A673 (cell line): ENCODE data around the gene RABGGTB. TPM values are rescaled to one million over a fixed set of nuclear protein-coding genes. Genes with fewer than 3 reads are reported as not detected.

Experiments
- BruUV-seq: library from RNA; stranded (reverse); fragments of 400-500 nt; replicated peaks from 2 replicates; lab custom pipeline; 2021; lab: Mats Ljungman, UMichigan
- CTCF ChIA-PET: fragments of 300-600 bp; sonication (Branson Sonifier 250); formaldehyde crosslinking; loops from one replicate; lab custom pipeline; 2022; ENCODE audit warnings: antibody characterized with exemption; lab: Charles Lee
- POLR2A ChIA-PET: fragments of 300-600 bp; sonication (Branson Sonifier 250); formaldehyde crosslinking; loops from one replicate; lab custom pipeline; 2022; ENCODE audit warnings: antibody characterized with exemption; ENCODE audit not compliant: low non-redundant PET; lab: Charles Lee
- DNase-seq: peaks from one replicate; pipeline ENCODE4 v3.0.0-alpha.2; 2015; ENCODE audit warnings: low spot score
- H3K27ac ChIP-seq: fragments of 200-600 bp; sonication (generic); 2 replicates; pipeline ENCODE4 v1.5.1; 2016; ENCODE audit warnings: mixed run types, low read depth, mild to moderate bottlenecking, mixed read lengths, antibody characterized with exemption, low read length; ENCODE audit not compliant: poor library complexity, severe bottlenecking
- H3K27me3 ChIP-seq: fragments of 200-600 bp; sonication (generic); replicated peaks from 2 replicates; pipeline ENCODE4 v1.6.1; 2017; ENCODE audit warnings: mixed run types, low read depth, mild to moderate bottlenecking, mixed read lengths, antibody characterized with exemption, low read length; ENCODE audit not compliant: insufficient read depth, poor library complexity
- H3K36me3 ChIP-seq: fragments of 200-600 bp; sonication (generic); 2 replicates; pipeline ENCODE4 v1.6.1; 2016; ENCODE audit warnings: mixed run types, mild to moderate bottlenecking, mixed read lengths, antibody characterized with exemption, low read length; ENCODE audit not compliant: insufficient read depth, poor library complexity, severe bottlenecking
- H3K4me1 ChIP-seq: fragments of 200-600 bp; sonication (generic); 2 replicates; pipeline ENCODE4 v1.6.1; 2017; ENCODE audit warnings: mixed run types, mild to moderate bottlenecking, mixed read lengths, antibody characterized with exemption, low read length; ENCODE audit not compliant: insufficient read depth, poor library complexity, severe bottlenecking
- H3K4me3 ChIP-seq: fragments of 200-600 bp; sonication (generic); 2 replicates; pipeline ENCODE4 v1.5.1; 2016; ENCODE audit warnings: low read depth, mixed run types, mild to moderate bottlenecking, mixed read lengths, low read length; ENCODE audit not compliant: poor library complexity, severe bottlenecking
- H3K9me3 ChIP-seq: fragments of 200-600 bp; sonication (generic); 2 replicates; pipeline ENCODE4 v1.6.1; 2016; ENCODE audit warnings: mixed run types, low read depth, mild to moderate bottlenecking, mixed read lengths, antibody characterized with exemption, low read length; ENCODE audit not compliant: poor library complexity, severe bottlenecking
- EZH2 ChIP-seq: fragments of 200-600 bp; sonication (generic); IDR thresholded peaks from 2 replicates; pipeline ENCODE4 v1.6.1; 2017; ENCODE audit warnings: borderline replicate concordance, low read depth, mild to moderate bottlenecking, mixed read lengths, antibody characterized with exemption, low read length; ENCODE audit not compliant: poor library complexity, severe bottlenecking
- intact Hi-C: fragments of 100-400 bp; cut with micrococcal nuclease; formaldehyde crosslinking; loops from one replicate; pipeline ENCODE4 v1.10.0; 2022; ENCODE audit not compliant: unreplicated experiment
- total RNA-seq: library from RNA; stranded (reverse); gene quantifications from 2 replicates; pipeline ENCODE4 v1.2.3, GENCODE V29; 2021
- TF ChIP-seq, protein P1 (sequence below): fragments of 300-800, 200-600 bp; sonication (generic); conservative IDR thresholded peaks from 2 replicates; pipeline ENCODE4 v1.5.1; 2017; ENCODE audit warnings: low read depth, mild to moderate bottlenecking, antibody characterized with exemption, low read length, moderate library complexity, mixed read lengths

Gene RABGGTB
- total RNA-seq, 1 experiment from 2014 or later, result 171 TPM

DNA sequence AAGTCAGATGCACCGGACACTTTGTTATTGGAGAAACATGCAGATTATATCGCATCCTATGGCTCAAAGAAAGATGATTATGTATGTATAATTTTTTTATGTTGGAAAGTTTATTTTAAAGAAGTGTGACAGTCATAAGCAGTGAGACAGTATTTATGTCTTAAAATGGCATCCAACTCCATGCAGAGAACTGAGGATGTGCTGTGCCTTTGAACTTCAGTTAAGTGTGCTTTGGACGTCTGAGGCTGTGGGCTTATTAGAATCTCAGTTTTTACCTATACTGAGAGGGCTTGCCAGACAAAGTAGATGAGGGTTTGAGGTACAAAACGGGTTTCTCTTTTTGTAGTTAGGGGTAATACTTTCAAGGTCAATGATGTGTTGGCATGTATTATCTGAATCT, 1.5 kb downstream of the RABGGTB start:
- Histone ChIP-seq H3K9me3 (no peaks in the 10 kb centered on the region), H3K36me3 (peaks cover 53% of the 10 kb centered on the region), H3K4me1 (peaks cover 25% of the 10 kb centered on the region), H3K4me3 (peak overlapping the region; percentile 67), H3K27me3 (no peaks in the 10 kb centered on the region), H3K27ac (peak overlapping the region; percentile 86)
- no TSS peak for BruUV-seq
- intact Hi-C loops, result loop anchor here (2.0 to 5.0 kb wide), 2 partner anchors 63 to 160 kb away; partner anchors contain the start of gene ACADM
- ChIA-PET POLR2A (interaction anchor here (0.6 kb wide), 1 partner anchor 8 kb away, joined by 4 read pairs; no protein-coding TSS in a partner anchor), CTCF (no interaction called here)
- TF ChIP-seq, protein P1, sequence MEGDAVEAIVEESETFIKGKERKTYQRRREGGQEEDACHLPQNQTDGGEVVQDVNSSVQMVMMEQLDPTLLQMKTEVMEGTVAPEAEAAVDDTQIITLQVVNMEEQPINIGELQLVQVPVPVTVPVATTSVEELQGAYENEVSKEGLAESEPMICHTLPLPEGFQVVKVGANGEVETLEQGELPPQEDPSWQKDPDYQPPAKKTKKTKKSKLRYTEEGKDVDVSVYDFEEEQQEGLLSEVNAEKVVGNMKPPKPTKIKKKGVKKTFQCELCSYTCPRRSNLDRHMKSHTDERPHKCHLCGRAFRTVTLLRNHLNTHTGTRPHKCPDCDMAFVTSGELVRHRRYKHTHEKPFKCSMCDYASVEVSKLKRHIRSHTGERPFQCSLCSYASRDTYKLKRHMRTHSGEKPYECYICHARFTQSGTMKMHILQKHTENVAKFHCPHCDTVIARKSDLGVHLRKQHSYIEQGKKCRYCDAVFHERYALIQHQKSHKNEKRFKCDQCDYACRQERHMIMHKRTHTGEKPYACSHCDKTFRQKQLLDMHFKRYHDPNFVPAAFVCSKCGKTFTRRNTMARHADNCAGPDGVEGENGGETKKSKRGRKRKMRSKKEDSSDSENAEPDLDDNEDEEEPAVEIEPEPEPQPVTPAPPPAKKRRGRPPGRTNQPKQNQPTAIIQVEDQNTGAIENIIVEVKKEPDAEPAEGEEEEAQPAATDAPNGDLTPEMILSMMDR, result no peak
- TF ChIP-seq EZH2, result no peak
- DNase-seq, result no peak

DNA sequence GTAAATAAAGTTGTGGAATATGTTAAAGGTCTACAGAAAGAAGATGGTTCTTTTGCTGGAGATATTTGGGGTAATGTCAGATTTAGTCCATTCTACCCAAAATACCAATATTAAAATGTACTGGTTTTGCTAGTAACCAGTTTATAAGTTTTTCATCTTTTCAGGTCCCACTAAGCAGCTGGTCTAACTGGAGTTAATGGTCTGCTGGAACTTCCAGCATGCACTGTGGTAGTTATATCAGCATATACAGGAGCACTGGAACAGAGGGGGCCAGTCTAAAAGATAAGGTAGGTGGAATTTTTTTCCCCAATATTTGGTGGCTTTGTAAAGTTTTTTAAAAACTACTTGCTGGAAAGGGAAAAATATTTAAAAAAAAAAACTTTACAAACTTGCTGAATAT, 3.9 kb downstream of the RABGGTB start:
- Histone ChIP-seq H3K4me1 (peaks cover 25% of the 10 kb centered on the region), H3K4me3 (peak overlapping the region; percentile 67), H3K27me3 (no peaks in the 10 kb centered on the region), H3K36me3 (peaks cover 78% of the 10 kb centered on the region), H3K9me3 (no peaks in the 10 kb centered on the region), H3K27ac (no peak overlapping the region)
- DNase-seq, result no peak
- TF ChIP-seq EZH2, result no peak
- TF ChIP-seq, protein P1, result no peak
- no TSS peak for BruUV-seq
- intact Hi-C loops, result loop anchor here (5.0 kb wide), 1 partner anchor 163 kb away; no protein-coding TSS in a partner anchor
- POLR2A ChIA-PET, result no interaction called here
- CTCF ChIA-PET, result no interaction called here

GRCh38 chr1:75791022-75791421, 5.0 kb downstream of the RABGGTB start:
- BruUV-seq, result no TSS peak
- Histone ChIP-seq H3K4me1 (peaks cover 25% of the 10 kb centered on the region), H3K27ac (peak overlapping the region; percentile 21), H3K9me3 (no peaks in the 10 kb centered on the region), H3K4me3 (peak overlapping the region; percentile 67), H3K27me3 (no peaks in the 10 kb centered on the region), H3K36me3 (peaks cover 88% of the 10 kb centered on the region)
- intact Hi-C loops, result no loop called here
- CTCF ChIA-PET, result no interaction called here
- no peak for DNase-seq
- POLR2A ChIA-PET, result interaction anchor here (0.7 kb wide), 1 partner anchor 16 kb away, joined by 3 read pairs; no protein-coding TSS in a partner anchor
- TF ChIP-seq, protein P1, result no peak
- TF ChIP-seq EZH2, result no peak
